Measurements from ENCODE around the gene MSX2.

DNA sequence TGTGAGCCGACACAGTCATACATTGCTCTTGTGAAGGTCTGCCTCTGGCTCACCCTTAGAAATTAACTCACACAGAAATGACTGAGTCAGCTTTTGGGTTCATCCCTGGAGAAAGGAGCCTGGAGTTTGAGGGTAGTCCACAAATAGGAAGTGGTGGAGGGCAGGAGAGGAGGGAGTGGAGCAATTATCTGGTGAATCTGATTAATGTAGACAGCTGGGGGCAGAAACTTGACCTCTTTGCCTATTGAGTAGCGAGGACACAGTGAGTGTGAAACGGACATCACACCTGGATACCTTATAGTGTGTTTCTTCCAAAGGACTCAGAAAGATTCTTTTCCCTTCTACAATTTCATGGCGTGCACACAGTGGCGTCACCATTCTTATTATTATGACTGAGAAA is 48.5 kb upstream of the MSX2 start:
- TF ChIP-seq, protein P1, sequence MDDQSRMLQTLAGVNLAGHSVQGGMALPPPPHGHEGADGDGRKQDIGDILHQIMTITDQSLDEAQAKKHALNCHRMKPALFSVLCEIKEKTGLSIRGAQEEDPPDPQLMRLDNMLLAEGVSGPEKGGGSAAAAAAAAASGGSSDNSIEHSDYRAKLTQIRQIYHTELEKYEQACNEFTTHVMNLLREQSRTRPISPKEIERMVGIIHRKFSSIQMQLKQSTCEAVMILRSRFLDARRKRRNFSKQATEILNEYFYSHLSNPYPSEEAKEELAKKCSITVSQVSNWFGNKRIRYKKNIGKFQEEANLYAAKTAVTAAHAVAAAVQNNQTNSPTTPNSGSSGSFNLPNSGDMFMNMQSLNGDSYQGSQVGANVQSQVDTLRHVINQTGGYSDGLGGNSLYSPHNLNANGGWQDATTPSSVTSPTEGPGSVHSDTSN (CRISPR knock-in tag; IDR thresholded peaks at IDR 0.05): no peak
- TF ChIP-seq, protein P2, sequence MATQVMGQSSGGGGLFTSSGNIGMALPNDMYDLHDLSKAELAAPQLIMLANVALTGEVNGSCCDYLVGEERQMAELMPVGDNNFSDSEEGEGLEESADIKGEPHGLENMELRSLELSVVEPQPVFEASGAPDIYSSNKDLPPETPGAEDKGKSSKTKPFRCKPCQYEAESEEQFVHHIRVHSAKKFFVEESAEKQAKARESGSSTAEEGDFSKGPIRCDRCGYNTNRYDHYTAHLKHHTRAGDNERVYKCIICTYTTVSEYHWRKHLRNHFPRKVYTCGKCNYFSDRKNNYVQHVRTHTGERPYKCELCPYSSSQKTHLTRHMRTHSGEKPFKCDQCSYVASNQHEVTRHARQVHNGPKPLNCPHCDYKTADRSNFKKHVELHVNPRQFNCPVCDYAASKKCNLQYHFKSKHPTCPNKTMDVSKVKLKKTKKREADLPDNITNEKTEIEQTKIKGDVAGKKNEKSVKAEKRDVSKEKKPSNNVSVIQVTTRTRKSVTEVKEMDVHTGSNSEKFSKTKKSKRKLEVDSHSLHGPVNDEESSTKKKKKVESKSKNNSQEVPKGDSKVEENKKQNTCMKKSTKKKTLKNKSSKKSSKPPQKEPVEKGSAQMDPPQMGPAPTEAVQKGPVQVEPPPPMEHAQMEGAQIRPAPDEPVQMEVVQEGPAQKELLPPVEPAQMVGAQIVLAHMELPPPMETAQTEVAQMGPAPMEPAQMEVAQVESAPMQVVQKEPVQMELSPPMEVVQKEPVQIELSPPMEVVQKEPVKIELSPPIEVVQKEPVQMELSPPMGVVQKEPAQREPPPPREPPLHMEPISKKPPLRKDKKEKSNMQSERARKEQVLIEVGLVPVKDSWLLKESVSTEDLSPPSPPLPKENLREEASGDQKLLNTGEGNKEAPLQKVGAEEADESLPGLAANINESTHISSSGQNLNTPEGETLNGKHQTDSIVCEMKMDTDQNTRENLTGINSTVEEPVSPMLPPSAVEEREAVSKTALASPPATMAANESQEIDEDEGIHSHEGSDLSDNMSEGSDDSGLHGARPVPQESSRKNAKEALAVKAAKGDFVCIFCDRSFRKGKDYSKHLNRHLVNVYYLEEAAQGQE (tag by site-specific recombination; IDR thresholded peaks at IDR 0.05): no peak
- no peak for TF ChIP-seq YY1 (tag by site-specific recombination; IDR thresholded peaks at IDR 0.05)
- TF ChIP-seq, protein P3, sequence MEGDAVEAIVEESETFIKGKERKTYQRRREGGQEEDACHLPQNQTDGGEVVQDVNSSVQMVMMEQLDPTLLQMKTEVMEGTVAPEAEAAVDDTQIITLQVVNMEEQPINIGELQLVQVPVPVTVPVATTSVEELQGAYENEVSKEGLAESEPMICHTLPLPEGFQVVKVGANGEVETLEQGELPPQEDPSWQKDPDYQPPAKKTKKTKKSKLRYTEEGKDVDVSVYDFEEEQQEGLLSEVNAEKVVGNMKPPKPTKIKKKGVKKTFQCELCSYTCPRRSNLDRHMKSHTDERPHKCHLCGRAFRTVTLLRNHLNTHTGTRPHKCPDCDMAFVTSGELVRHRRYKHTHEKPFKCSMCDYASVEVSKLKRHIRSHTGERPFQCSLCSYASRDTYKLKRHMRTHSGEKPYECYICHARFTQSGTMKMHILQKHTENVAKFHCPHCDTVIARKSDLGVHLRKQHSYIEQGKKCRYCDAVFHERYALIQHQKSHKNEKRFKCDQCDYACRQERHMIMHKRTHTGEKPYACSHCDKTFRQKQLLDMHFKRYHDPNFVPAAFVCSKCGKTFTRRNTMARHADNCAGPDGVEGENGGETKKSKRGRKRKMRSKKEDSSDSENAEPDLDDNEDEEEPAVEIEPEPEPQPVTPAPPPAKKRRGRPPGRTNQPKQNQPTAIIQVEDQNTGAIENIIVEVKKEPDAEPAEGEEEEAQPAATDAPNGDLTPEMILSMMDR (tag by site-specific recombination; IDR thresholded peaks at IDR 0.05): no peak

All from HEK293 (cell line).